Right lobe of liver (tissue), 6 donors: ENCODE results near the gene PIP5K1B. TPM values are rescaled to one million over a fixed set of nuclear protein-coding genes. Genes with fewer than 3 reads are reported as not detected.

Source experiments
- ATAC-seq, 4 donors: fragments of 200-7000 bp; cut with Tn5 transposase; one replicate each; pipeline ENCODE4 v1.9.1; 2020; ENCODE audit warnings: mild to moderate bottlenecking in 4 of 4, moderate library complexity in 4 of 4
- DNase-seq, 3 donors: peaks; one replicate each; pipeline ENCODE4 v3.0.0-alpha.2; 2020
- H3K27ac ChIP-seq, 3 donors: fragments of 200-600 bp; one replicate each; pipeline ENCODE4 v1.8.0; 2022
- H3K27me3 ChIP-seq, 2 donors: fragments of 200-600 bp; one replicate each; pipeline ENCODE4 v1.8.0; 2022
- H3K36me3 ChIP-seq, 4 donors: fragments of 200-600 bp; sonication (generic) in 1 of 4; one replicate each; pipeline versions ENCODE4 v1.5.1 to v1.8.0; 2017 to 2022; ENCODE audit warnings: control low read depth in 1 of 4
- H3K4me1 ChIP-seq, 4 donors: fragments of 200-600 bp; sonication (generic) in 1 of 4; one replicate each; pipeline versions ENCODE4 v1.5.1 to v1.8.0; 2017 to 2022; ENCODE audit warnings: control low read depth in 1 of 4
- H3K4me3 ChIP-seq, 3 donors: fragments of 200-600 bp; one replicate each; pipeline ENCODE4 v1.8.0; 2022
- H3K9me3 ChIP-seq, 4 donors: fragments of 200-600 bp; sonication (generic) in 1 of 4; one replicate each; pipeline versions ENCODE4 v1.5.1 to v1.8.0; 2017 to 2022; ENCODE audit warnings: control low read depth in 1 of 4
- CTCF ChIP-seq, 4 donors: fragments of 200-600 bp in 3 of 4; fragments of 450-650 bp in 1 of 4; IDR thresholded peaks; one replicate each; pipeline versions ENCODE4 v1.5.1 to v1.8.0; 2016 to 2022; ENCODE audit warnings: antibody characterized with exemption in 4 of 4, mild to moderate bottlenecking in 2 of 4
- POLR2A ChIP-seq: fragments of 450-650 bp; IDR thresholded peaks from one replicate; pipeline ENCODE4 v1.6.1; 2017; ENCODE audit warnings: antibody characterized with exemption, mild to moderate bottlenecking
- whole genome bisulfite sequencing: methylation state at CpG from one replicate; pipeline ENCODE4 v1.1.6; 2018; ENCODE audit warnings: low coverage, low lambda C conversion rate; ENCODE audit not compliant: insufficient coverage; ENCODE audit errors: missing lambda C conversion rate; 5-methylcytosine and 5-hydroxymethylcytosine counted together
- intact Hi-C, 2 donors: fragments of 100-400 bp; cut with DNase I; formaldehyde crosslinking; loops; one replicate each; pipeline versions ENCODE4 v1.11.2 to v1.14.1; 2022
- total RNA-seq, 6 experiments: library from RNA; depleted of rRNA in 2 of 6; stranded (reverse); fragments of >200 nt in 2 of 6; fragmentation: NEBNext Ultra II Directional in 3 of 6; extraction: Animal tissue kit (Norgen Biotek cat#: 25700) in 3 of 6; gene quantifications; one replicate each; pipeline versions ENCODE4 v1.1.0 to v1.2.4, GENCODE V29; 2016 to 2023
- donor health status: DM: no; HTN: yes; CAD: no.
- donor health status: DM: no; HTN: no; CAD: no.
- donor health status: DM: no; HTN: no; CAD: no.
- donor health status: DM: no; HTN: yes; CAD: no.
- donor health status: DM: no; HTN: yes; CAD: no.

Gene PIP5K1B
- total RNA-seq, 6 experiments from 2014 or later, result 0.27 to 0.71 TPM; not detected in 4

- WGBS, result 60% methylated on average over 1 of the region's 1 CpG
- no peak overlapping the region for H3K4me3 ChIP-seq
- intact Hi-C loops, result no loop called here
These were observed 147.9 kb downstream of the PIP5K1B start for GRCh38 chr9:68852941-68853340.

GRCh38 chr9:68859347-68859746 is 154.3 kb downstream of the PIP5K1B start:
- Histone ChIP-seq H3K36me3 (no peaks in the 10 kb centered on the region), H3K4me1 (no peaks in the 10 kb centered on the region), H3K4me3 (no peak overlapping the region), H3K27ac (no peak overlapping the region), H3K9me3 (no peaks in the 10 kb centered on the region), H3K27me3 (no peaks in the 10 kb centered on the region)
- intact Hi-C loops, result no loop called here
- WGBS, result 38% methylated on average over 3 of the region's 3 CpGs
- ATAC-seq (no peak), DNase-seq (no peak)
- no peak for TF ChIP-seq POLR2A
- TF ChIP-seq CTCF (IDR thresholded peaks at IDR 0.05), result no peak

More at GRCh38 chr9:68852941-68853340, 147.9 kb downstream of the PIP5K1B start:
- Histone ChIP-seq H3K36me3 (no peaks in the 10 kb centered on the region), H3K27me3 (no peaks in the 10 kb centered on the region), H3K4me1 (no peaks in the 10 kb centered on the region), H3K27ac (no peak overlapping the region), H3K9me3 (no peaks in the 10 kb centered on the region)
- TF ChIP-seq POLR2A (no peak), CTCF (IDR thresholded peaks at IDR 0.05) (no peak)
- ATAC-seq (no peak), DNase-seq (no peak)

- intact Hi-C loops, result no loop called here
These were observed 155.4 kb downstream of the PIP5K1B start for GRCh38 chr9:68860419-68860818.

GRCh38 chr9:68861436-68861835 is 156.4 kb downstream of the PIP5K1B start:
- H3K27me3 ChIP-seq, result no peaks in the 10 kb centered on the region
- WGBS, result 62% methylated on average over 8 of the region's 9 CpGs
- H3K9me3 ChIP-seq, result no peaks in the 10 kb centered on the region
- intact Hi-C loops, result no loop called here
- ATAC-seq, result no peak
- no peak overlapping the region for H3K4me3 ChIP-seq
- no peak overlapping the region for H3K27ac ChIP-seq
- TF ChIP-seq POLR2A (no peak), CTCF (IDR thresholded peaks at IDR 0.05) (no peak)
- H3K4me1 ChIP-seq, result no peaks in the 10 kb centered on the region
- no peak for DNase-seq
- no peaks in the 10 kb centered on the region for H3K36me3 ChIP-seq

More at GRCh38 chr9:68860419-68860818, 155.4 kb downstream of the PIP5K1B start:
- Histone ChIP-seq H3K36me3 (no peaks in the 10 kb centered on the region), H3K27ac (no peak overlapping the region), H3K4me3 (no peak overlapping the region), H3K27me3 (no peaks in the 10 kb centered on the region), H3K4me1 (no peaks in the 10 kb centered on the region), H3K9me3 (no peaks in the 10 kb centered on the region)
- 37% methylated on average over 4 of the region's 4 CpGs for WGBS
- no peak for TF ChIP-seq CTCF (IDR thresholded peaks at IDR 0.05)
- no peak for TF ChIP-seq POLR2A
- DNase-seq (no peak), ATAC-seq (no peak)

- H3K27ac ChIP-seq, result no peak overlapping the region
- no peak for TF ChIP-seq POLR2A
- TF ChIP-seq CTCF (IDR thresholded peaks at IDR 0.05), result no peak
- H3K36me3 ChIP-seq, result no peaks in the 10 kb centered on the region
- DNase-seq (no peak), ATAC-seq (no peak)
- intact Hi-C loops, result no loop called here
- H3K4me1 ChIP-seq, result no peaks in the 10 kb centered on the region
- no peaks in the 10 kb centered on the region for H3K27me3 ChIP-seq
- H3K9me3 ChIP-seq, result no peaks in the 10 kb centered on the region
- WGBS, result 61% methylated on average over 6 of the region's 6 CpGs
- H3K4me3 ChIP-seq, result no peak overlapping the region
These were observed 162.0 kb downstream of the PIP5K1B start for GRCh38 chr9:68867066-68867465.
